ENCODE data around the gene BACH1. TPM values are rescaled to one million over a fixed set of nuclear protein-coding genes. Genes with fewer than 3 reads are reported as not detected.

Gene BACH1
- total and polyA plus RNA-seq, 8 donors = 33.3 to 117 (median 39.5) TPM

DNA sequence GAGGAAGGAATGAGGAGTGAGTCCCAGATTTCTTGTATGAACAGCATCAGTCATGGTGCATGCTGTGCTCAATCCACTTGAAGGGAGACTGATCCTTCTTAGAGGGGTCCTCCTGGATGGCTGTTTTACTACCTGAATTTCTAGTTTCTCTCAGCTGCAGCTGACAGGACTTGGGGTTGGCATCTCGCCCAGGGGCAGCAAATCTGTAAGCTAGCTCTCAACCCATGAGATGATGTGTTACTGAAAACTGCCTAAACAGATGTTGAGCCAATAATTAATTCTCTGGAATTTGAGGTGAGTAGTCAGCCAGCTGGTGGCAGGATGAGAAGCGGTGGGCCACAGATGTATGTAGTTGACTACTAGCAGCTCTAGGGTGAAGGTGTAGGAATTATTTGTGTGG is 19.6 kb downstream of the BACH1 start:
- Histone ChIP-seq H3K4me3 (no peak overlapping the region), H3K36me3 (peaks cover 0 to 23% of the 10 kb centered on the region in 2 donors), H3K9me3 (no peaks in the 10 kb centered on the region), H3K4me1 (peaks cover 0 to 73% of the 10 kb centered on the region in 2 donors), H3K27ac (no peak overlapping the region), H3K27me3 (no peaks in the 10 kb centered on the region)
- no peak for ATAC-seq
- TF ChIP-seq, protein P1, sequence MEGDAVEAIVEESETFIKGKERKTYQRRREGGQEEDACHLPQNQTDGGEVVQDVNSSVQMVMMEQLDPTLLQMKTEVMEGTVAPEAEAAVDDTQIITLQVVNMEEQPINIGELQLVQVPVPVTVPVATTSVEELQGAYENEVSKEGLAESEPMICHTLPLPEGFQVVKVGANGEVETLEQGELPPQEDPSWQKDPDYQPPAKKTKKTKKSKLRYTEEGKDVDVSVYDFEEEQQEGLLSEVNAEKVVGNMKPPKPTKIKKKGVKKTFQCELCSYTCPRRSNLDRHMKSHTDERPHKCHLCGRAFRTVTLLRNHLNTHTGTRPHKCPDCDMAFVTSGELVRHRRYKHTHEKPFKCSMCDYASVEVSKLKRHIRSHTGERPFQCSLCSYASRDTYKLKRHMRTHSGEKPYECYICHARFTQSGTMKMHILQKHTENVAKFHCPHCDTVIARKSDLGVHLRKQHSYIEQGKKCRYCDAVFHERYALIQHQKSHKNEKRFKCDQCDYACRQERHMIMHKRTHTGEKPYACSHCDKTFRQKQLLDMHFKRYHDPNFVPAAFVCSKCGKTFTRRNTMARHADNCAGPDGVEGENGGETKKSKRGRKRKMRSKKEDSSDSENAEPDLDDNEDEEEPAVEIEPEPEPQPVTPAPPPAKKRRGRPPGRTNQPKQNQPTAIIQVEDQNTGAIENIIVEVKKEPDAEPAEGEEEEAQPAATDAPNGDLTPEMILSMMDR (IDR thresholded peaks at IDR 0.05) = no peak
- intact Hi-C loops (cut with DNase I) = no loop called here
- peak in 1 of 4 donors; percentile 36 for DNase-seq

DNA sequence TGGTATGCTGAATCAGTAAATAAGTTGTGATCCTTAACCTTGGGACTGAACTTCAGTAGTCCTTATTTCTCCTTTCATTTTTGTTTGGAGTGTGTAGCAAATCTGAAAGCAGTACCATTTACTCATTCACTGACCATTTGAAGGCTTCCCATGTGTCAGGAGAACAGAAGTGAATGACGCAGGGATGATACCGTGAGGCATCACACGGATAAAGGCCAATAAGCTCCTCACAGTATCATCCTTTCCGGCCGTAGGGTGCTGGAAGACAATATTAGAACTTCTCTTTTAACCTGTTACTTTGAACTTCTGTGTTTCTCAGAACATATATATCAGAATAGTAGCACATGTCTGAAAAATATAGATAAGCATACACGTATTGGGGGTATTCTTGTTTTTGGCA is 21.3 kb downstream of the BACH1 start:
- Histone ChIP-seq H3K27ac (no peak overlapping the region), H3K9me3 (no peaks in the 10 kb centered on the region), H3K27me3 (no peaks in the 10 kb centered on the region), H3K36me3 (peaks cover 0 to 34% of the 10 kb centered on the region in 2 donors), H3K4me3 (no peak overlapping the region), H3K4me1 (peaks cover 0 to 59% of the 10 kb centered on the region in 2 donors)
- intact Hi-C loops (cut with DNase I) = no loop called here
- DNase-seq (no peak), ATAC-seq (no peak)
- TF ChIP-seq, protein P1 (IDR thresholded peaks at IDR 0.05) = no peak

DNA sequence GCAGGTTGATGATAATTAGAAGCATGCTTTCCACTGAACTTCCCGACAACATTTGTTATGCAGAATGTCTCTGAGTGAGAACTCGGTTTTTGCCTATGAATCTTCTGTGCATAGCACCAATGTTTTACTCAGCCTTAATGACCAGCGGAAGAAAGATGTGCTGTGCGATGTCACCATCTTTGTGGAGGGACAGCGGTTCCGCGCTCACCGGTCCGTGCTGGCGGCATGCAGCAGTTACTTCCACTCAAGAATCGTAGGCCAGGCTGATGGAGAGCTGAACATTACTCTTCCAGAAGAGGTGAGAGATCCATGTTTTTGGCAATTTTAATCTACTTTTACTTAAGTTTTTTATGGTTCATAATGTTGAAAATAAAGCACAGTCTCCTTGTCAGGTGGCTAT is 22.5 kb downstream of the BACH1 start:
- H3K36me3 ChIP-seq = peaks cover 0 to 39% of the 10 kb centered on the region in 2 donors
- TF ChIP-seq, protein P1 (IDR thresholded peaks at IDR 0.05) = no peak

DNA sequence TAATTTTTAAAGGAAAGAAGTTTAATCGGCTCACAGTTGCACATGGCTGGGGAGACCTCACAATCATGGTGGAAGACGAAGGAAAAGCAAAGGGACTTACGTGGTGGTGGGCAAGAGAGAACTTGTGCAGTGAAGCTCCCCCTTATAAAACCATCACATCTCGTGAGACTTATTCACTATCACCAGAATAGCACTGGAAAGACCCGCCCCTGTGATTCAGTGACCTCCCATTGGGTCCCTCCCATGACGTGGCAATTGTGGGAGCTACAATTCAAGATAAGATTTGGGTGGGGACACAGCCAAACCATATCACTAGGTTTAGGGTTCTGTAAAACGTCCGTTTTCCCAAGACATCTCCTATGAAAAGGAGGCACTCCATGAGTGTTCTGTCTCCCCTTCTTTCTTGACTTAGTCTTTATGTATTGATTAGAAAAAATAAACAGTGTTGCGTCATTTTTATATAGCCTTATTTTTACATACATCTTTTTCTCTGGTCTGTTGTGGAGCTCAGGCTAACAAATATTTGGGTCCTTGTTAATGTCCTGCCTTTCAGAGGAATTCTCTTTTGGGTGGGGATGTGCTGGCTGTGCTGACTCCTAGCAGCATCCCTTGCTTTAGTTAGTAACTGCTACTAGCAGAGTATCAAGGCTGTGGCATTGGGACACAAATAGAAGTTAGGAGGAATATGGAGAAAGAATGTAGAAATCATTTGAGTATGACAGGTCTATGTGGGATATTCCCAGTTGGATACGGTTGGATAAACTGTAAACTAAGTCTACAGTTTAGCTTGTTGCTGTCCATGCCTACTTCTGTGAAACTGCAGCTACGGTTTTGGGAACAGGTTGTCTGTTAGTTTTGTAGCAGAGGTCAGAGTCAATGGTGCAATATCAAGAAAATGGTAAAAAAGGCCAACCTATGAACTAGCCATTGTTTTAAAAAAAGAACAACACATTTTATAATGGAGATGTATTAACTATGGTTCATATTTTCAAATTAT is 23.5 kb downstream of the BACH1 start:
- intact Hi-C loops (cut with DNase I) = no loop called here
- TF ChIP-seq, protein P1 (IDR thresholded peaks at IDR 0.05) = no peak
- DNase-seq (no peak), ATAC-seq (no peak)
- Histone ChIP-seq H3K4me1 (peaks cover 0 to 38% of the 10 kb centered on the region in 2 donors), H3K27ac (no peak overlapping the region), H3K27me3 (no peaks in the 10 kb centered on the region), H3K36me3 (peaks cover 0 to 49% of the 10 kb centered on the region in 2 donors), H3K4me3 (no peak overlapping the region), H3K9me3 (no peaks in the 10 kb centered on the region)

More for the DNA sequence above, 22.5 kb downstream of the BACH1 start:
- Histone ChIP-seq H3K4me3 (no peak overlapping the region), H3K27ac (no peak overlapping the region), H3K4me1 (peaks cover 0 to 48% of the 10 kb centered on the region in 2 donors), H3K9me3 (no peaks in the 10 kb centered on the region), H3K27me3 (no peaks in the 10 kb centered on the region)
- ATAC-seq (no peak), DNase-seq (no peak)
- intact Hi-C loops (cut with DNase I) = no loop called here

DNA sequence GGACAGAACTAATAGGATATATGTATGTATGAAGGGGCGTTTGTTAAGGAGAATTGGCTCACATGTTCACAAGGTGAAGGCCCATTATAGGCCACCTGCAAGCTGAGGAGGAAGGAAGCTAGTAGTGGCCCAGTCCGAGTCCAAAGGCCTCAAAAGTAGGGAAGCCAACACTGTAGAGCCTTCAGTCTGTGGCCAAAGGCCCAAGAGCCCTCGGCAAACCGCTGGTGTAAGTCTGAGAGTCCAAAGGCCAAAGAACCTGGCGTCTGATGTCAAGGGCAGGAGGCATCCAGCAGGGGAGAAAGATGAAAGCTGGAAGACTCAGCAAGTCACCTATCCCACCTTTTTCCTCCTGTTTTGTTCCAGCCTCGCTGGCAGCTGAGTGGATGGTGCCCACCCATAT is 24.5 kb downstream of the BACH1 start:
- Histone ChIP-seq H3K4me3 (no peak overlapping the region), H3K4me1 (peaks cover 0 to 29% of the 10 kb centered on the region in 2 donors), H3K36me3 (peaks cover 0 to 58% of the 10 kb centered on the region in 2 donors), H3K27ac (no peak overlapping the region), H3K27me3 (no peaks in the 10 kb centered on the region), H3K9me3 (no peaks in the 10 kb centered on the region)
- no peak for DNase-seq
- TF ChIP-seq, protein P1 (IDR thresholded peaks at IDR 0.05) = no peak
- intact Hi-C loops (cut with DNase I) = no loop called here
- no peak for ATAC-seq

All from left lung (tissue), 10 donors.